AG09309 (cell line): ENCODE measurements around the gene RAB31.

ENCODE experiments used
- DNase-seq: peaks from one replicate; pipeline ENCODE4 v3.0.0-alpha.2; 2010; ENCODE audit warnings: low read depth
- H3K4me3 ChIP-seq: 2 replicates; pipeline ENCODE4 v1.5.1; 2011; ENCODE audit warnings: mild to moderate bottlenecking, low read depth, low read length, moderate library complexity; ENCODE audit not compliant: control insufficient read depth
- TF ChIP-seq, protein P1 (sequence below): IDR thresholded peaks from 2 replicates; pipeline ENCODE4 v1.5.1; 2011; ENCODE audit warnings: mild to moderate bottlenecking, low read depth, low read length, inconsistent platforms; ENCODE audit not compliant: insufficient read depth, control insufficient read depth; ENCODE audit errors: missing control alignments

Gene RAB31

DNA sequence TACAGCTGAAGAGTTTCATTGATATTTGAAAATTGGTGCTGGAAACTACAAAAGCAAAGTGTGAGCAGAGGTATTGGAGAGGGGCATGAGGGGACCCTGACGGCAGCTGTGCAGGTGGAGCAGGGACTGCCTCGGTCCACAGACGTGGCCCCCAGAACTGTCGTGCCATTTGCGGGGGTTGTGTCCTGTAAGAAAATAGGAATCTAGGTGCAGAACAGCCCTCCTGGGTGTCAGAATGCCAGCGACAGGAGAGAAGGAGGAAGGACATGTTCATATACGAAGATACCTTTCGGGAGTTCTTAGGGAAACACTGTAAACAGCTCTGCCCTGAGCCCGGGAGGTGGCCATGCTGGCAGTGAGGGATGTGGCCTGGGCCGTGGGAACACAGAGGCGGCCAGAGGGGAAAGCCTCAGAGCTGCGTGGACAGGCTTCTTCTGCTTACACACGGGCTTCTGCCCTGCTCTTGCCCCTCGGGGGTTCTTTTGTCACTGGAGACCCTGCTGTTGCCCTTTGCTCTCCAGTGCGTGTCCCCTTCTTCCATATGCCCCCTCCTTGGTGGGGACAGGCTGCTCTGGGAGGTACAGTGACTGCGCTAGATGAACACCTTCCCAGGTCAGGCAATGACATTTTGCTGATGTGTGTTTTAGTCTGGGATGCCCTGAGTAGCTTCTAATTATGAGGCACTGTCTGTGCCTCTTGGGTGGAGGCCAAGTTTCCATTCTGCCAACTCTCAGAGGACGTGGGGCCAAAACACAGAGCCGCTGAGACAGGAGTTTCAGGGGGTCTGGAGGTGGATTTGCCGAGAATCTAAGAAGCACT is 95.8 kb downstream of the RAB31 start:
- H3K4me3 ChIP-seq, result no peak overlapping the region
- DNase-seq, result no peak
- TF ChIP-seq, protein P1, sequence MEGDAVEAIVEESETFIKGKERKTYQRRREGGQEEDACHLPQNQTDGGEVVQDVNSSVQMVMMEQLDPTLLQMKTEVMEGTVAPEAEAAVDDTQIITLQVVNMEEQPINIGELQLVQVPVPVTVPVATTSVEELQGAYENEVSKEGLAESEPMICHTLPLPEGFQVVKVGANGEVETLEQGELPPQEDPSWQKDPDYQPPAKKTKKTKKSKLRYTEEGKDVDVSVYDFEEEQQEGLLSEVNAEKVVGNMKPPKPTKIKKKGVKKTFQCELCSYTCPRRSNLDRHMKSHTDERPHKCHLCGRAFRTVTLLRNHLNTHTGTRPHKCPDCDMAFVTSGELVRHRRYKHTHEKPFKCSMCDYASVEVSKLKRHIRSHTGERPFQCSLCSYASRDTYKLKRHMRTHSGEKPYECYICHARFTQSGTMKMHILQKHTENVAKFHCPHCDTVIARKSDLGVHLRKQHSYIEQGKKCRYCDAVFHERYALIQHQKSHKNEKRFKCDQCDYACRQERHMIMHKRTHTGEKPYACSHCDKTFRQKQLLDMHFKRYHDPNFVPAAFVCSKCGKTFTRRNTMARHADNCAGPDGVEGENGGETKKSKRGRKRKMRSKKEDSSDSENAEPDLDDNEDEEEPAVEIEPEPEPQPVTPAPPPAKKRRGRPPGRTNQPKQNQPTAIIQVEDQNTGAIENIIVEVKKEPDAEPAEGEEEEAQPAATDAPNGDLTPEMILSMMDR, result no peak

DNA sequence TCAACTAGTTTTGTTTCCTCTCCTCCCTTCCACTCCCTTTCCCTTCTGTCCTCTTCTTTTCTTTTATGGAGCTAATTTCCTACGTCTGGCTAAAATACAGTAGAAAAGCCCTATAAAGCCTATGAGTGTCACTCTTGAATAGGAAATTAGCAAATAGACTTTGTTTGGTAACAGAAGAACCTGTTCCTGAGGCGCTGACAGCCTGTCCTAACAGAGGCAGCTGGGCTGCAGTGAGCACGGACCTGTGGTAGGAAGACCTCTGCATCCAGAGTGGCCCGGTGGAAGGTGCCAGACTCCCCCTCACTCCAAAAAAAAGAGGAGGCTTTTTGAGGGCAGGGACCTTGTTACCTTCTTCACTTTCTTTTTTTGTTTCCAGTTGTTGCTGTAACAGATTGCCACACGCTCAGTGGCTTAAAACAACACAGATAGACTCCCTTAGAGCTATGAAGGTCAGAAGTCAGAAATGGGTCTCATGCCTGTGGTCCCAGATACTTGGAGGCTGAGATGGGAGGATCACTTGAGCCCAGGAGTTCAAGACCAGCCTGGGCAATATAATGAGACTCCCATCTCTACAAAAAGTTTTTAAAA is 96.5 kb downstream of the RAB31 start:
- DNase-seq, result no peak
- TF ChIP-seq, protein P1, result no peak

DNA sequence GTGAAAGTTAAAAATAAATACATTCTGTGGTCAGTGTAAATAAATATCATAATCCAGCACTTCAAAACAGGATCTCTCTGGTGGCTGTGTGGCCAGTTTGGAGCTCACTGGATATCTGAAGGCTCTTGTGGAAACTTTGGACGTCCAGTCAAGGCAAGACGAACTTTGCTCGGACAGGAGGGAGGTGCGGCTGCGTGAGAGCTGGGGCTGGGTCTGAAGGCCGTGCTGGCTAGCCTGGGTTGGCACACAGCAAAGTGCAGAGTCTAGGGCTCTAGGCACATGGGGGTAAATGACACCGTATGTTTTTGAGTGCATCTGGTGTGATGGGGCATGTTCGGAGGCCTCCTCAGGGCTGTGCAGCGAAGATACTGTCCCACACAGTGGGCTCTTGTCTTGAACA is 98.8 kb downstream of the RAB31 start:
- no peak for DNase-seq
- TF ChIP-seq, protein P1, result no peak

More for the DNA sequence above, 96.5 kb downstream of the RAB31 start:
- H3K4me3 ChIP-seq, result no peak overlapping the region

DNA sequence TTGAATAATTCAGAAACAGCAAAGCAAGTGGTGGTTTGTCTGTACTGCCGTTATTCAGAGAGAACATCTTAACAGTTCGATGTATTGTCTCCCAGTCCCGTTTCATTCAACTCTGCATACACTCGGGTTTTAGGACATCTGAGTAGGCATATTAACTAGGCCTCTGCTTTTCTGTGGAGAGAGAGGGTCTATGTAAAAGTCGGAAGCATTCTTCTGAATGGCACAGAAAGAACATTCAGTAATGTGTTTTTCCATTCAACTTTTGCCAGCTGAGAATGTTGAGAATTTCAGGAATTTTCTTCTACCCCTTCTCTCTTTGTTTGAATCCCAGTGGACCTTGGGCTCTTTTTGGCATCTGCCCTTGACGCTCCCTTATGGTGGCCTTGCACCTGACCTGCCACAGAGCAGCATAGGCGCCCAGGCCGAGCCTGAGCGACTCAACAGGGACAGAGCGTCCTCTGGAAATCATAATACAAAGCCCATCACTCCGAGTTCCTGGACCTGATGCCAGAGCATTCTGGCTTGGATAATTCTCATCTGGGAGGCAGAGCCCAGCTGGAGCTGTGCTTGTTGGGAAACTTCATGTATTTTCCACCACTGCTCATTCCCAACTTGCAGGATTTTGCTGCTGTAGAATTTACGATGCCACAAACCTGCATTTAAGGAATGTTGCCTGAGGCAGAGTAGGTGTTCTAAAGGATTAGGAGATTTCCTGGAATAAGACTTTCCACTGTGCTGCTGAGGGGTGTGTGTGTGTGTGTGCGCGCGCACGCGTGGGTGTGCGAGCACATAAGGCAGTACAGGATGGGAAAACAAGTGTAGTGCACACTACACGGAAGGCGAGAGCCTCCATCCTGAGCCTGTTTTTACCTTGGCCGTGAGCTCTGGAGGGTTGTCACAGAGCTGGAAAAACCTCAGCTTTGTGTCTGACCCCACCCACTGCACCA is 100.5 kb downstream of the RAB31 start:
- DNase-seq, result no peak
- TF ChIP-seq, protein P1, result no peak
- H3K4me3 ChIP-seq, result no peak overlapping the region

More for the DNA sequence above, 98.8 kb downstream of the RAB31 start:
- H3K4me3 ChIP-seq, result no peak overlapping the region

DNA sequence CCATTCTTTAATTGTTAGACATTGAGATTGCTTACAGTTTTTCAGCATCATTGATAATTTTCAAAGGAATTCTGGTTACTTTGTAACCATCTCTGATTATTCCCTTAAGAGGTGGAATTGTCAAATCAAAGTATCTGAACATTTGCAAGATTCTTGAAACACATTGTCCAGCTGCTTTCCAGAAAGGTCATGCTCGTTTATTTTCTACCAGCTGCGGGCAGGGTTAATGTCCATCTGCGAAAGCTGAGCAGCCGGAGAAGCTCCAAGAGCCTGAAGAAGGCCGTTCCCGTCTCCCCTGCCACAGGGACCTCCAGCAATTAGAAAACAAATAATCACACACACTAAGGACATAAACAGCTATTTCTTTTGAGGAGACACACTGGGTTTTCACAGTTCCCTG is 101.6 kb downstream of the RAB31 start:
- no peak for DNase-seq
- H3K4me3 ChIP-seq, result no peak overlapping the region
- TF ChIP-seq, protein P1, result no peak

DNA sequence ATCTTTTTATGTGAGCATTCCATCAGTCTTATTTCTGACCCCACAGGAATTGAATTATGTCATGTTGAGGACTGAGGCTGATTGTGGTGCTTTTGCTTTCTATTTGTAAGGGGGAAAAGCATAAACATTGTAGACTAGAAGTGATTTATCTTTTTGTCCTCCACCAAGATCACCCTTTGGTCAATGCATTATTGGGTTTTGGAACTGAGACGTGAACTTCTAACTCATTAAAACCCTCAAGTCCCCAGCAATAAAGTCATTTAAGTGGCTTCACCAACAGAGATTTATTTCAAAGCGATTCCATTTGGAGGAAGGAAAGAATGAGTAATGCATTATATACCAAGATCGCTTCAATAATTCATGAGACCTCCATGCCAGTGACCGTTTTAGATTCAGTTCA is 102.2 kb downstream of the RAB31 start:
- no peak for DNase-seq
- TF ChIP-seq, protein P1, result no peak
- no peak overlapping the region for H3K4me3 ChIP-seq
